Measurements from ENCODE around the gene NEK7. TPM values are rescaled to one million over a fixed set of nuclear protein-coding genes. Genes with fewer than 3 reads are reported as not detected.
A peak's percentile ranks its signal among the peaks of the same experiment; 100 is the strongest.

NEK7 gene
- total RNA-seq, 1 donor, result 187 TPM

DNA sequence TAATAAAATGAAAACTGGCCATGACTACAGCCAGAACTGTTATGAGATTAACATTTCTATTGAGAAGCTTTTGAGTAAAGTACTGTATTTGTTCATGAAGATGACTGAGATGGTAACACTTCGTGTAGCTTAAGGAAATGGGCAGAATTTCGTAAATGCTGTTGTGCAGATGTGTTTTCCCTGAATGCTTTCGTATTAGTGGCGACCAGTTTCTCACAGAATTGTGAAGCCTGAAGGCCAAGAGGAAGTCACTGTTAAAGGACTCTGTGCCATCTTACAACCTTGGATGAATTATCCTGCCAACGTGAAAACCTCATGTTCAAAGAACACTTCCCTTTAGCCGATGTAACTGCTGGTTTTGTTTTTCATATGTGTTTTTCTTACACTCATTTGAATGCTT, 164.0 kb downstream of the NEK7 start:
- H3K4me3 ChIP-seq (ENCODE audit: low read depth, low read length), result no peak overlapping the region
- no peak for DNase-seq (ENCODE audit: low read depth)
- TF ChIP-seq, protein P1, sequence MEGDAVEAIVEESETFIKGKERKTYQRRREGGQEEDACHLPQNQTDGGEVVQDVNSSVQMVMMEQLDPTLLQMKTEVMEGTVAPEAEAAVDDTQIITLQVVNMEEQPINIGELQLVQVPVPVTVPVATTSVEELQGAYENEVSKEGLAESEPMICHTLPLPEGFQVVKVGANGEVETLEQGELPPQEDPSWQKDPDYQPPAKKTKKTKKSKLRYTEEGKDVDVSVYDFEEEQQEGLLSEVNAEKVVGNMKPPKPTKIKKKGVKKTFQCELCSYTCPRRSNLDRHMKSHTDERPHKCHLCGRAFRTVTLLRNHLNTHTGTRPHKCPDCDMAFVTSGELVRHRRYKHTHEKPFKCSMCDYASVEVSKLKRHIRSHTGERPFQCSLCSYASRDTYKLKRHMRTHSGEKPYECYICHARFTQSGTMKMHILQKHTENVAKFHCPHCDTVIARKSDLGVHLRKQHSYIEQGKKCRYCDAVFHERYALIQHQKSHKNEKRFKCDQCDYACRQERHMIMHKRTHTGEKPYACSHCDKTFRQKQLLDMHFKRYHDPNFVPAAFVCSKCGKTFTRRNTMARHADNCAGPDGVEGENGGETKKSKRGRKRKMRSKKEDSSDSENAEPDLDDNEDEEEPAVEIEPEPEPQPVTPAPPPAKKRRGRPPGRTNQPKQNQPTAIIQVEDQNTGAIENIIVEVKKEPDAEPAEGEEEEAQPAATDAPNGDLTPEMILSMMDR (IDR thresholded peaks at IDR 0.05; ENCODE audit: insufficient read depth, low read length), result no peak

DNA sequence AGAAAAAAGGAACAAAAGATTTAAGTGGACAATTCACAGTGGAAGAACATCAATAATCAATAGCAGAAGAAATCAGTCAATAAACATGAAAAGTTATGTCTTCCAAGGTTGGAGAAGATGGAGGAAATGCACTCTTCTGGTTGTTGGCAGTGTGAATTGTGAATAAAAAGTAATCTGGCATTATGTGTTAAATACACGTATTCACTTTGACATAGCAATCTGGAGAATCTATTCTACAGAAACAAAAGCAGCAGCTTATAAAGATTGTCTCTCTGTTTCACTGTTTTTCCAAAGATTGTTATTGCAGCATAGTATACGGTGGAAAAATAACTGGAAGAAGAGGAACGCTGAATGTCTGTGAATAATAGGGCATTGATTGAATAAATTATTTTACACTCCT, 169.4 kb downstream of the NEK7 start:
- DNase-seq (ENCODE audit: low read depth), result no peak
- TF ChIP-seq, protein P1 (IDR thresholded peaks at IDR 0.05; ENCODE audit: insufficient read depth, low read length), result no peak
- no peak overlapping the region for H3K4me3 ChIP-seq (ENCODE audit: low read depth, low read length)

DNA sequence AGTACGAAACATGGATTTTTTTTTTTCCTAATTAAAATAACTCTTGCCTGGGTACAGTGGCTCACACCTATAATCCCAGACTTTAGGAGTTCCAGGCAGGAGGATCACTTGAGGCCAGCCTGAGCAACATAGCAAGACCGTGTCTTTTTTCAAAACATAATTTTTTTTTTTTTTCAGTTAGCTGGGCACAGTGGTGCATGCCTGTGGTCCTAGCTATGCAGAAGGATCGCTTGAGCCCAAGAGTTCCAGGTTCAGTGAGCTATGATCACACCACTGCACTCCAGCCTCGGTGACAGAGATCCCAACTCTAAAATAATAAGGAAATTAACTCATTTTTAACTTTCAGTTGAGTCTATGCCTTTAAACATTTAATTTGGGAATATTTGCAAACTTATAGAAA, 170.1 kb downstream of the NEK7 start:
- no peak overlapping the region for H3K4me3 ChIP-seq (ENCODE audit: low read depth, low read length)
- TF ChIP-seq, protein P1 (IDR thresholded peaks at IDR 0.05; ENCODE audit: insufficient read depth, low read length), result no peak
- DNase-seq (ENCODE audit: low read depth), result no peak

DNA sequence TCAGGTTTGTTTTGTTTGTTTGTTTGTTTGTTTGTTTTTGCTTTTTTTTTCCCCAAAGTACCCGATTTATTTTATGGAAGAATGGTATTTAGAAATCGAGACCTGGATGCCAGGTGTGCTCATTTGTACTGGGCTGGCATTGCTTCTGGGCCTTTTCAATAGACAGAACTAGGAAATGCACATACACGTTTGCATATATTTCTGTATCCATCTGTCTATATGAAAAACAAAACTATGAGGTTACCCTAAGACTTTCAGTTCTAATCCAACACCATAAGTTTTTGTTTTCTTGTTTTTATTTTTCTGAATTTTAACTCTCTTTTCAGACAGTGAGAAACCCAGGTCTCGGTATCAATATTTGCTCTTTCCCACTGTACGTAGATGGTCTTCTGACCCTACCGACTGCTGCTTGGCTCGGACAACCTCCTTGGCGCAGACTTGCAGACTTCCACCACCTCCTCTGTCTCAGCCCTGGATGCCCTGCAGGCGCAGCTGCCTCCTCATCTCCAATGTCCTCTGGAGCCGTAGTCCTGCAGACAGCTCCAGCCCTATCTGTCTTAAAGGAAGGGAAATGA, 171.7 kb downstream of the NEK7 start:
- TF ChIP-seq, protein P1 (IDR thresholded peaks at IDR 0.05; ENCODE audit: insufficient read depth, low read length), result no peak
- DNase-seq (ENCODE audit: low read depth), result no peak
- no peak overlapping the region for H3K4me3 ChIP-seq (ENCODE audit: low read depth, low read length)

DNA sequence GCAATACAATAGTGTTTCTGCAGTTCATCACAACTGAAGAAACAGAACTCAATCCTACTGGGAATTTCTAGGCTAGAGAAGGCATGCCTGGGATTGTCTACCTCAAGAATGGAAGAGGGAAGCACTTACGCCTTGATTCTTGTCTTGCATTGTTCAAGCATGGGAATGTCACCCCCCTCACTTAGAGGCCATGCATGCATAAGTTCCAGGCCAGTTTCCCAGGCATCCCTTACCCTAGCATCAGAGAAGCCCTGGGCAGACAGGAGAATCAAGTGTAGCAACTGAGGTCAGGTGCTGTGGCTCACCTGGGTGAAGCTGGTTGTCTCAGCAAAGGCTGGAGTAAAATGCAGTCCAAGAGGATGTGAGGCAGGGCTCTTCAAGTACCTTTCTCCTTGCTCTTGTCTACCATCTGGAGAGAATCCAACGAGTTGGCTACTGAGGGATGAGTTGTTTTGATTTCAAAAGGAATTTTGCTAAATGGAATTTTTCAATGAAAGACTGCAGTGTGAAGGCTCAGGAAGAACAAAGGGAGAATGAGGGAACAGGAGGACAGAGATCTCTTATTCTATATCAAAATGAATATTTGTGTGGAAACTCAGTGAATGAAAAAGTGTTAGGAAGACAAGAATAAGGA, 174.3 kb downstream of the NEK7 start:
- TF ChIP-seq, protein P1 (IDR thresholded peaks at IDR 0.05; ENCODE audit: insufficient read depth, low read length), result no peak
- peak; percentile 17 for DNase-seq (ENCODE audit: low read depth)
- no peak overlapping the region for H3K4me3 ChIP-seq (ENCODE audit: low read depth, low read length)

DNA sequence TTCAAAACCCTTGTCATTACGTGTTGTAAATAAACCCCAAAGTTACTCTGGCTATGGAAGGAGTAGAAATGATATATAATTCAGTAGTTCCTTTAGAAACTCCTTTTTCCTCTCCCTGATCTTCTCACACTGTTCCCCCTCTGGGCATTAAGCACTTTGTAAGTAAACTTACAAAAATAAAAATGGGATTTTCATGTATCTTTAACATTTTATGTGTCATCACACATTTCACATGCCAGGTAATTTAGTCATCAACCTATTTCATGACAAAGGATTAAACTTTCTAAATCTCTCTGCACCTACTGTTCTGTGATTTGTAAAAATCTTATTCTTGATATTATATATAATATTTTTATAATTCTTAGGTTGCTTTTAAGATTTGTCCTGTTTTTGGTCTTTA, 176.9 kb downstream of the NEK7 start:
- no peak overlapping the region for H3K4me3 ChIP-seq (ENCODE audit: low read depth, low read length)
- DNase-seq (ENCODE audit: low read depth), result peak; percentile 39
- TF ChIP-seq, protein P1 (IDR thresholded peaks at IDR 0.05; ENCODE audit: insufficient read depth, low read length), result no peak

DNA sequence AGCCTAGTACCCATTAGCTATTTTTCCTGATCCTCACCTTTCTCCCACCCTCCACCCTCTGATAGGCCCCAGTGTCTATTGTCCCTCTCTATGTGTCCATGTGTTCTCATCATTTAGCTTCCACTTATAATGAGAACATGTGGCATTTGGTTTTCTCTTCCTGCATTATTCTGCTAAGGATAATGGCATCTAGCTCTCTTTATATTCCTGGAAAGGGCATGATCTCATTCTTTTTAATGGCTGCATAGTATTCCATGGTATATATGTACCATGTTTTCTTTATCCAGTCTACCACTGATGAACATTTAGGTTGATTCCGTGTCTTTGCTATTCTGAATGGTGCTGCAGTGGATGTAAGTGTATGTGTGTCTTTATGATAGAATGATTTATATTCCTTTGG, 178.9 kb downstream of the NEK7 start:
- TF ChIP-seq, protein P1 (IDR thresholded peaks at IDR 0.05; ENCODE audit: insufficient read depth, low read length), result no peak
- H3K4me3 ChIP-seq (ENCODE audit: low read depth, low read length), result no peak overlapping the region
- no peak for DNase-seq (ENCODE audit: low read depth)

Measured in fibroblast of the aortic adventitia (primary cell).